Hepatocyte (in vitro differentiated cells): ENCODE data around the gene RPL9. TPM values are rescaled to one million over a fixed set of nuclear protein-coding genes. Genes with fewer than 3 reads are reported as not detected.
A peak's percentile ranks its signal among the peaks of the same experiment; 100 is the strongest.

Experiments used
- DNase-seq: peaks from one replicate; pipeline ENCODE4 v3.0.0-alpha.2; 2016; ENCODE audit warnings: low spot score
- H2AFZ ChIP-seq: fragments of 200-600 bp; sonication (generic); 2 replicates; pipeline ENCODE4 v1.6.0; 2016; ENCODE audit warnings: antibody characterized with exemption, mild to moderate bottlenecking
- H3K27ac ChIP-seq: fragments of 200-600 bp; sonication (generic); 2 replicates; pipeline ENCODE4 v1.5.1; 2016; ENCODE audit warnings: mild to moderate bottlenecking
- H3K27me3 ChIP-seq: fragments of 200-600 bp; sonication (generic); 2 replicates; pipeline ENCODE4 v1.6.1; 2016
- H3K36me3 ChIP-seq: fragments of 200-600 bp; sonication (generic); replicated peaks from 2 replicates; pipeline ENCODE4 v1.5.1; 2016; ENCODE audit warnings: low read depth; ENCODE audit not compliant: insufficient read depth
- H3K4me1 ChIP-seq: fragments of 200-600 bp; sonication (generic); 2 replicates; pipeline ENCODE4 v1.5.1; 2016; ENCODE audit warnings: mild to moderate bottlenecking, moderate library complexity; ENCODE audit not compliant: insufficient read depth
- H3K4me2 ChIP-seq: fragments of 200-600 bp; sonication (generic); 2 replicates; pipeline ENCODE4 v1.6.0; 2016
- H3K4me3 ChIP-seq: fragments of 200-600 bp; sonication (generic); 2 replicates; pipeline ENCODE4 v1.5.1; 2016; ENCODE audit warnings: mild to moderate bottlenecking
- H3K79me2 ChIP-seq: fragments of 200-600 bp; sonication (generic); 2 replicates; pipeline ENCODE4 v1.6.0; 2017; ENCODE audit warnings: mild to moderate bottlenecking
- H3K9me2 ChIP-seq: fragments of 200-600 bp; sonication (generic); replicated peaks from 2 replicates; pipeline ENCODE4 v1.6.0; 2017; ENCODE audit warnings: mild to moderate bottlenecking; ENCODE audit not compliant: insufficient read depth
- H3K9me3 ChIP-seq: fragments of 200-600 bp; sonication (generic); 2 replicates; pipeline ENCODE4 v1.5.1; 2016; ENCODE audit warnings: low read depth, mild to moderate bottlenecking
- H4K20me1 ChIP-seq: fragments of 200-600 bp; sonication (generic); 2 replicates; pipeline ENCODE4 v1.6.0; 2016; ENCODE audit warnings: mild to moderate bottlenecking; ENCODE audit not compliant: insufficient read depth, poor library complexity, severe bottlenecking
- CTCF ChIP-seq: fragments of 200-600 bp; sonication (generic); IDR thresholded peaks from 2 replicates; pipeline ENCODE4 v1.5.1; 2016; ENCODE audit warnings: antibody characterized with exemption, mild to moderate bottlenecking; ENCODE audit not compliant: poor library complexity
- EZH2 ChIP-seq: fragments of 200-600 bp; sonication (generic); IDR thresholded peaks from 2 replicates; pipeline ENCODE4 v1.6.1; 2016; ENCODE audit warnings: antibody characterized with exemption, mild to moderate bottlenecking, borderline replicate concordance
- EZH2phosphoT487 ChIP-seq: fragments of 200-600 bp; sonication (generic); IDR thresholded peaks from one replicate; pipeline ENCODE4 v1.6.1; 2018; ENCODE audit warnings: antibody characterized with exemption, mild to moderate bottlenecking, low read depth, moderate library complexity; ENCODE audit not compliant: unreplicated experiment, severe bottlenecking
- WGBS: methylation state at CpG from one replicate; pipeline ENCODE4 v1.1.6; 2016; ENCODE audit warnings: low lambda C conversion rate; ENCODE audit errors: missing lambda C conversion rate; 5-methylcytosine and 5-hydroxymethylcytosine counted together
- polyA plus RNA-seq: library from polyadenylated mRNA; unstranded; fragments of >200 nt; fragmentation: Nextera tagmentation; extraction: Ambion mirVana; gene quantifications from 2 replicates; pipeline ENCODE4 v1.2.1, GENCODE V29; 2016
- total RNA-seq: library from RNA; depleted of rRNA; stranded (reverse); fragments of >200 nt; gene quantifications from 2 replicates; pipeline ENCODE4 v1.2.3, GENCODE V29; 2014

Gene RPL9
- total and polyA plus RNA-seq, 2 experiments from 2014 or later: 475 to 2,831 TPM

GRCh38 chr4:39451423-39452023 is 7.2 kb downstream of the RPL9 start:
- no peak for DNase-seq
- peaks cover 2% of the 10 kb centered on the region for H3K4me1 ChIP-seq
- no peaks in the 10 kb centered on the region for H3K9me3 ChIP-seq
- no peak for TF ChIP-seq CTCF
- no peak for TF ChIP-seq EZH2phosphoT487
- no peak for TF ChIP-seq EZH2
- H4K20me1 ChIP-seq: peaks cover 32% of the 10 kb centered on the region
- no peak overlapping the region for H3K27ac ChIP-seq
- H3K4me2 ChIP-seq: no peak overlapping the region
- H3K27me3 ChIP-seq: no peaks in the 10 kb centered on the region
- H3K79me2 ChIP-seq: peaks cover 22% of the 10 kb centered on the region
- H3K9me2 ChIP-seq: no peaks in the 10 kb centered on the region
- WGBS: over 99% methylated on average over 6 of the region's 6 CpGs
- no peak overlapping the region for H3K4me3 ChIP-seq
- no peak overlapping the region for H2AFZ ChIP-seq
- peaks cover 4% of the 10 kb centered on the region for H3K36me3 ChIP-seq

DNA sequence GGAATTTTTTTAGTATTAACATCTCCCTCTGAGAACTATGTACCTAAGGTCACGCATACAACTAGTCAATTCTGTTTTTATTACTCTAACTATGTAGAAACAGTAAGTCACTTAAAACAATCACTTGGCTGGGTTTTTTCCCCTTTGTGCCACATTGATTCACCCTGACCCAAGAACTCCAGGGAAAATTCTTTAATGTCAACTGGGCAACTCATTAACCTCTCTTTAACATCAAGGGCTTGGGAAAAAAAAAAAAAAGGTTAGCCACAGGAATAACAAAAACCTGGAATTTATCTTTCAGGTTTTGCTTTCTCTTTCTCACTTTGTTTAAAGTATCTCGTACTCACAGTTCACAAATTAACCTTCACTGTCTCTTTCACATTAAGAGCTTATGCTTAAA is 8.1 kb downstream of the RPL9 start:
- peaks cover 23% of the 10 kb centered on the region for H4K20me1 ChIP-seq
- H3K27ac ChIP-seq: peak overlapping the region; percentile 50
- H3K9me2 ChIP-seq: no peaks in the 10 kb centered on the region
- H3K79me2 ChIP-seq: peaks cover 13% of the 10 kb centered on the region
- peaks cover under 1% of the 10 kb centered on the region for H3K36me3 ChIP-seq
- no peak for TF ChIP-seq EZH2phosphoT487
- TF ChIP-seq EZH2: no peak
- TF ChIP-seq CTCF: no peak
- no peaks in the 10 kb centered on the region for H3K9me3 ChIP-seq
- H2AFZ ChIP-seq: no peak overlapping the region
- no peak for DNase-seq
- WGBS: 80% methylated on average over 2 of the region's 2 CpGs
- H3K4me1 ChIP-seq: no peaks in the 10 kb centered on the region
- H3K4me3 ChIP-seq: no peak overlapping the region
- no peaks in the 10 kb centered on the region for H3K27me3 ChIP-seq
- H3K4me2 ChIP-seq: peak overlapping the region; percentile 50

GRCh38 chr4:39446842-39447573 is 11.7 kb downstream of the RPL9 start:
- peak overlapping the region; percentile 11 for H3K27ac ChIP-seq
- H3K4me3 ChIP-seq: peak overlapping the region; percentile 20
- no peaks in the 10 kb centered on the region for H3K4me1 ChIP-seq
- no peaks in the 10 kb centered on the region for H3K79me2 ChIP-seq
- WGBS: 40% methylated on average over 61 of the region's 61 CpGs
- no peaks in the 10 kb centered on the region for H4K20me1 ChIP-seq
- peak; percentile 73 for DNase-seq
- no peaks in the 10 kb centered on the region for H3K36me3 ChIP-seq
- H3K9me2 ChIP-seq: no peaks in the 10 kb centered on the region
- peak overlapping the region; percentile 17 for H2AFZ ChIP-seq
- H3K27me3 ChIP-seq: no peaks in the 10 kb centered on the region
- no peak for TF ChIP-seq EZH2
- peak; percentile 33 for TF ChIP-seq CTCF
- no peaks in the 10 kb centered on the region for H3K9me3 ChIP-seq
- peak overlapping the region; percentile 82 for H3K4me2 ChIP-seq
